Measurements from ENCODE around the gene SH2D4B. TPM values are rescaled to one million over a fixed set of nuclear protein-coding genes. Genes with fewer than 3 reads are reported as not detected.

Gene SH2D4B
- total and polyA plus RNA-seq, 8 donors: 0.03 to 0.18 TPM; not detected in 6

- TF ChIP-seq POLR2AphosphoS5 (IDR thresholded peaks at IDR 0.05) (no peak), CTCF (IDR thresholded peaks at IDR 0.05) (no peak), POLR2A (IDR thresholded peaks at IDR 0.05) (no peak), EP300 (IDR thresholded peaks at IDR 0.05) (no peak)
- H3K4me1 ChIP-seq: no peaks in the 10 kb centered on the region
- H3K4me3 ChIP-seq: no peak overlapping the region
- H3K27me3 ChIP-seq: no peaks in the 10 kb centered on the region
- no peaks in the 10 kb centered on the region for H3K9me3 ChIP-seq
- H3K27ac ChIP-seq: no peak overlapping the region
- no peak for DNase-seq
- intact Hi-C loops (cut with DNase I; ENCODE audit: low total_unique reads): no loop called here
- no peaks in the 10 kb centered on the region for H3K36me3 ChIP-seq
Measured at GRCh38 chr10:80561950-80562349, 24.2 kb downstream of the SH2D4B start.

GRCh38 chr10:80567292-80567691, 29.6 kb downstream of the SH2D4B start:
- WGBS, 5 donors: 72 to 83% (median 81%) methylated on average over 2 of the region's 2 CpGs
- Histone ChIP-seq H3K9me3 (no peaks in the 10 kb centered on the region), H3K4me3 (no peak overlapping the region), H3K27me3 (no peaks in the 10 kb centered on the region), H3K4me1 (no peaks in the 10 kb centered on the region), H3K36me3 (no peaks in the 10 kb centered on the region), H3K27ac (no peak overlapping the region)
- intact Hi-C loops (cut with DNase I; ENCODE audit: low total_unique reads): no loop called here
- no peak for TF ChIP-seq EP300 (IDR thresholded peaks at IDR 0.05)
- no peak for TF ChIP-seq CTCF (IDR thresholded peaks at IDR 0.05)
- no peak for TF ChIP-seq POLR2A (IDR thresholded peaks at IDR 0.05)
- no peak for DNase-seq

- H3K27me3 ChIP-seq: no peaks in the 10 kb centered on the region
- H3K36me3 ChIP-seq: no peaks in the 10 kb centered on the region
- H3K4me3 ChIP-seq: no peak overlapping the region
- intact Hi-C loops (cut with DNase I; ENCODE audit: low total_unique reads): no loop called here
- WGBS, 5 donors: 84 to 87% (median 86%) methylated on average over 15 of the region's 15 CpGs
- H3K9me3 ChIP-seq: no peaks in the 10 kb centered on the region
- H3K27ac ChIP-seq: no peak overlapping the region
- H3K4me1 ChIP-seq: no peaks in the 10 kb centered on the region
- no peak for TF ChIP-seq CTCF (IDR thresholded peaks at IDR 0.05)
- TF ChIP-seq POLR2A (IDR thresholded peaks at IDR 0.05): no peak
- TF ChIP-seq POLR2AphosphoS5 (IDR thresholded peaks at IDR 0.05): no peak
- TF ChIP-seq EP300 (IDR thresholded peaks at IDR 0.05): no peak
- no peak for DNase-seq
Measured at GRCh38 chr10:80569131-80569895, 31.6 kb downstream of the SH2D4B start.

- Histone ChIP-seq H3K4me3 (no peak overlapping the region), H3K4me1 (no peaks in the 10 kb centered on the region), H3K27ac (no peak overlapping the region), H3K9me3 (peaks cover 0 to 5% (median 0%) of the 10 kb centered on the region in 4 donors), H3K27me3 (no peaks in the 10 kb centered on the region), H3K36me3 (no peaks in the 10 kb centered on the region)
- no peak for DNase-seq
- intact Hi-C loops (cut with DNase I; ENCODE audit: low total_unique reads): no loop called here
- TF ChIP-seq POLR2A (IDR thresholded peaks at IDR 0.05) (no peak), POLR2AphosphoS5 (IDR thresholded peaks at IDR 0.05) (no peak), CTCF (IDR thresholded peaks at IDR 0.05) (no peak)
- WGBS, 5 donors: 90 to 98% (median 97%) methylated on average over 9 of the region's 9 CpGs
Measured at GRCh38 chr10:80571352-80571751, 33.6 kb downstream of the SH2D4B start.
